Hepatocyte (in vitro differentiated cells): Measurements from ENCODE around the gene SAPCD2.

Source experiments
- CTCF ChIP-seq: fragments of 200-600 bp; sonication (generic); IDR thresholded peaks from 2 replicates; pipeline ENCODE4 v1.5.1; 2016; ENCODE audit warnings: antibody characterized with exemption, mild to moderate bottlenecking; ENCODE audit not compliant: poor library complexity
- EZH2 ChIP-seq: fragments of 200-600 bp; sonication (generic); IDR thresholded peaks from 2 replicates; pipeline ENCODE4 v1.6.1; 2016; ENCODE audit warnings: antibody characterized with exemption, mild to moderate bottlenecking, borderline replicate concordance

GRCh38 chr9:137018761-137019559 lies 51.4 kb downstream of the SAPCD2 start:
- no peak for TF ChIP-seq EZH2
- no peak for TF ChIP-seq CTCF
